ENCODE results near the gene CSDE1.

The CSDE1 gene

DNA sequence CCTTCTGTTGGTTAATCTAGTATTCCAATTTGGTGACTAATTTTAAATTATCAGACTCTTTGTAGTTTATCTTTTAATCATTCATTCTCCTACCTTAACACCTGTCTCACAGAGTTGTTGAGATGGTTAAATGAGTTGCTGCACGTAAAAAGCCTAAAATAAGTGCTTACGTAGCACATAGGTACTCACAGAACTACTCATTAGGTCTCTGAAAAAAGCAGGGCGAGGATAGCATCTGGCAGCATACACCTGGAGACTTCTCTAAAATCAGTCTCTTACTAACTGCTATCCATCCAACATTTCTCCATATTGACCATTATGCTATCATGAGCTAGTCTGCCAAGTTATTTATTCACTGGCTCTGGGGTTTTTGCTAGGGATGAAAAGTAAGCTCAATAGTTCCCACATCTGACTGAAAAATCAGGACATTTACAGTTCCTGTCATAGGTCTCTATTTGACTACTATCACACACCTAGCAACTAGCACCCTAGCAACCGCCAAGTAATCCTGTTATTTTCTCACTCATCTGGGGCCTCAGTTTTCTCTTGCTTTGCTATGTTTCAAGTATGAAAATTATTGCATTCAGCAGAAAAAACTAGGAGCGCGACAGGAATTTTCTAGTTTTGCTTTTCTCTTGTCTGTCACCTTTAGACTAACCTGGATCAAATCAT lies 11.2 kb downstream of the CSDE1 start:
- no peak for DNase-seq

DNA sequence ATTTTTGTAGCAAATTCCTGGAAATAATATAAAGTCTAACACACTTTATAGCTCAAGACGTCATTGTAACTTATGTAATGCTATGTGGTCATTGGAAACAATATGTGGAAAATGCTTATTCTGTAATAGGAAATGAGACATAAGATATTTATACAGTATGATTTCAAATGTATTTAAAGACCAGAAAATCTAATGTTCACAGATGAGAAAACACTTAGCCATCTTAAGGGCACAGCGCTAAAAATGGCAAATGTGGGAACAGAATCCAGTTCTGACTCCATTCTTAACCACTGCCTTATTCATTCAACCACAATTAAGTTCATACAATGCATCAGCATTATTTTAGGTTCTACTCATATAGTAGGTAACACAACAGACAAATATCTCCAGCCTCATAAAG lies 12.5 kb downstream of the CSDE1 start:
- no peak for DNase-seq

DNA sequence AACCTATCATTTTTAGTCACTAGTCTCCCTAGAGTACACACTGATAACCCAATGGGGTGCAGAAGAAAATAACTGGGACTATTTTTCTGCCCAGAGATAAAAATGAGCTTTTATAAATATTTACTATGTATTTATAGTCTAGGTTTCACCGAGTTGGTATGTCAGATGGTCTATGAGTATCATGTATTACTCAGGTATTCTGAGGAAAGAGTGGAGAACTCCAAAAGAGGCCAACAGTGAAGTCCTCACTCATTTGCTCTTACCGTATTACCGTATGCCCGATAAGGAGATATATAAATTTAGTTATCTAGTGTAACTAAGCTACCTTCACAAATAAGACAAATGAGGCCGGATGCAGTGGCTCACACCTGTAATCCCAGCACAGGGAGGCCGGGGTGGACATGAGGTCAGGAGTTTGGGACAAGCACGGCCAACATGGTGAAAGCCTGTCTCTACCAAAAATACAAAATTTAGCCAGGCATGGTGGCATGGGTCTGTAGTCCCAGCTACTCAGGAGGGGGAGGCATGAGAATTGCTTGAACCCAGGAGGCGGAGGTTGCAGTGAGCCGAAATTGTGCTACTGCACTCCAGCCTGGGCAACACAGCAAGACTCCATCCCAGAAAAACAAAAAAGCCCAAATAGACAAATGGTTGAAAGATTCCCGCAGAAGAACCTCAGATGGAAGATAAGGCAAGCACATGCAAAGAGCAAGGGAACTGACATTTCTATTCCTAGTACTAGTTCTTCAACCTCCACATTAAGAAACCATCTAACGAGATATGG lies 15.6 kb downstream of the CSDE1 start:
- DNase-seq: no peak

DNA sequence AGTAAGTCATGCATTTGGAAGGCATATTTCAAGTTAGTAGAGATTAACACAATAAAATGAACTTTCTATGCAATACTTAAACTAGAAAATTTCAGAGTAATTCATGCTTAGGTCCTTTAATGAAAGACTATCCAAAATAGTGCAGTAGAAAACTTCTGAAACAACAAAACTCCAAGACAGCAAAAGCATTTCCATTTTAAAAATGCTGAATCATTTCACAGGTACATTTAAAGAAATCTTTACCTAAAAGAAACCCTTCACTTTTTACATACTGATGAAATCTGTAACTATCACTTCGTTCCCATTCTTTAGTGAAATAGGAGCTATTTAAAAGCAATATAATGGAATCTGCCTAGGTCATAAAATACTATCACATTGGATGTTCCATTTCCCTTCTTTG lies 17.5 kb downstream of the CSDE1 start:
- no peak for DNase-seq

DNA sequence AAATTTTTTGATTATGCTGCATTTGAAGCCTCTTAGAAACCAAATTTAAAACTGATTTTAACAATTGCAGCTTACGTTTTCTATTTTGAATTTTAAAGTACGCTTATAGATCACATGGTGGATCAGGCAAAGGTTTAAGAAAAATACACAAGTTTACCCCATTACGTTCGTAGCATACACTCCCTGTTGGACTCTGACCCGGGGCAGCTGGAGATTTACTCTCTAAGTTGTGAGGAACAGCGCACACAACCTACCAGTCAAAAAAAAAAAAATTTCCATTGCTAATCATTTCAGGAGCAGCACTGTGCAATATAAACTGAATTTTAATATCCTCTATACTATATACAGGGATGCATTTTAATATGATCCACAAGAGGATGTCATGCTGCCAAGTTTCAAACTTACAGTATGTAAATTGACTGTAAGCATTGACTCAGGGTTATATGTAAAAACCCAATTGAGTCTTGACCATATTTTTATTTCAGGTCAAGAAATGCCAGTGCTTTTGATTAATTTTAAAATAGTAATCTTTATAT lies 20.4 kb downstream of the CSDE1 start:
- DNase-seq: no peak

DNA sequence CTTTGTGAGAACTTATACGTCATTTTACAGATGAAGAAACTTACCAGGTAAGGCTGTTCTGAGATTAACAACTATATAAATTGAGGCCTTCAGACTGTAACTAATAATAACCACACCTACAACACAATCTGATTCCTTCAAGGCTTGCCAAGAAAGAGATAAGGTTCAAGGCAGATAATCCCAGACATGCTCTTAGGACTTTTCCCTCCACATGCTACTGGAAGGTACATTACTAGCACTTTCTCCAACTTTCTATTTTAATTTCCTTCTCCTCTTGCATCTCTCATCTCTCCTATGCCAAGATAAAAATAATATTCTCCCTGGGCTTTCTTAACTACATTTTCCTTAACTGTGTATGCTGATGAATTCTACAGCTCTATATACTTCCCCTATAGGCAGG lies 22.3 kb downstream of the CSDE1 start:
- DNase-seq: no peak

DNA sequence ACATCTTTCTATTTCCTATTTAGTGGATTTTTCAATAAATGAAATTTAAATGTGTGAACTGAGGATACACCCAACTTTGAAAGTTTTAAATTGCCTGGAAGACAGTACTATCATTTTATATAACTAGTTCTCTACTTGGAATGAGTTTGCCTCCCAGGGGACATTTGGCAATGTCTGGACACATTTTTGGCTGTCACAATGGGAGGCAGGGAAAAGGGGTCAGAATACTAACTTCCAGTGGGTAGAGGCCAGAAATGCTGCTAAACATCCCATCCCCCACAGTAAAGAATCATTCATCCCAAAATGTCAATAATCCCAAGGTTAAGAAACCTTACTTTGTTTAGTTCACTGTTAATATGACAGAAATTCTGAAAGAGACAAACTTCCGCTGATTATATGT lies 28.0 kb downstream of the CSDE1 start:
- no peak for DNase-seq

DNA sequence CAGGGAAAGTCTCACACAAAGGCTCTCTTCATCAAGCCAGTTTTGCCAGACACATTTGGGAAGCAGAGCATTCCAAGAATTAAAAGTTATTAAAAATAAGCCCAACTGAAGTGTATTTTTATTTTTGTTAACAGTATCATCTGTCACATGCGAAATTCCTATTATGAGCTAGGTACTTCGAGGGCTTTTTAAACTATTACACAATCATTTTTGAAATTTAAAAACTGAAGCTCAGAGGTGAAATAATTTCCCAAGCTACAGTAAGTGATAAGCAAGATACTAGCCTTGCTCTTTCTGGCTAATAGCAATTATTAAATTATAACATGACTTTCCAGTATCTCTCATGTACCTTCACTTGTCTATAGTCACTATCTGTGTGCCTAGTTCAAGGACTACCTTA lies 29.2 kb downstream of the CSDE1 start:
- DNase-seq: no peak

DNA sequence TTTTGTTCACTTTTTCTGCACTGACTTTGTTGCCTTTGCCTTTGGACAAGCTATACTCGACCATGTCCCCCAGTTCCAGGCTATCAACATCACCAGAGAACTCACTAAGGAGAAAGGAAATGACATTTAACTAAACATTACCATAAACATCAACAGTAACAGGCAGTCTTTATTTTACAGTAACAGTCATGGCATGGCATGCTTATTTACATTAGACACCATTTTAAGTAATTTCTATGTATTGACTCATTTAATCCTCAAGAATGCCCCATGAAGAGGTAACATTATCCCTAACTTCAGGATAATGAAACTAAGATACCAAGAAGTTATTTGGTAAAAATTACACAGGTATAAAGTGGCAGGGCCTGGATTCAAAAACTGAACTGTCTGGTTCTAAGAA lies 32.6 kb downstream of the CSDE1 start:
- no peak for DNase-seq

DNA sequence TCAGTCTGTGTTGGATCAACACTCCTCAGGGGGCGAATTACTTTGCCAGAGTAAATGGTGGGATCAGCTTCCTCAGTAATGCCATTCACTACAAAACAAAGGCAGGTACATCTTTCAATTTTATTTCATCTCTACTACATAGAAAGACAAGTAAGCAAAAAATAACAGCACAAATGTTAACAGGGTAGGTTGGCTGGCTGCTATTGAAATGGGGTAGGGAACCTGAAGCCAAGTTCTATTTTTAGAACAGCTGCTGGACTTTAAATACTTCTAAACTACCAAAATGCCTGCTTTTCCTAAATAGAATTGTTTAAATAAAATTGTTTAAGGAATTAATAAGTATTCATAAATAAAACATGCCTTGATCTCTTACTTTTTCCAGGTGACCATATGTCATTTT lies 33.9 kb downstream of the CSDE1 start:
- no peak for DNase-seq

DNA sequence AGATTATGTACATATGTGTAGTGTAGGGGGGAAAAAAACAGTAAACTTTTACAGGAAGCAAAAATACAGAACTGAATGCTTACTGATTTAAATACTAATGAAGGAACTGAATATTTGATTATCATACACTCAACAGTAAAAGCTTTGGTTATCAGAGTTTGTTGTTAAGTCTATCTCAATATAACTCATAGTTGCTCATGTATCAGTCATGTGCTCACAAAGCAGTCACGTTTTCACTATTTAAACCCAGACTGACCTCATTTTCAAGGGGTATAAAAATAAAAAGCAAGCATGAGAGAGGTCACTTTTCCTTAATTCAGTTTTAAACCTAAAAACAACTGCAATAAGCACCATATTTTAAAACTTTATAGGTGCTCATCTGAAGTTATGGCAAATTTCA lies 34.3 kb downstream of the CSDE1 start:
- no peak for DNase-seq

DNA sequence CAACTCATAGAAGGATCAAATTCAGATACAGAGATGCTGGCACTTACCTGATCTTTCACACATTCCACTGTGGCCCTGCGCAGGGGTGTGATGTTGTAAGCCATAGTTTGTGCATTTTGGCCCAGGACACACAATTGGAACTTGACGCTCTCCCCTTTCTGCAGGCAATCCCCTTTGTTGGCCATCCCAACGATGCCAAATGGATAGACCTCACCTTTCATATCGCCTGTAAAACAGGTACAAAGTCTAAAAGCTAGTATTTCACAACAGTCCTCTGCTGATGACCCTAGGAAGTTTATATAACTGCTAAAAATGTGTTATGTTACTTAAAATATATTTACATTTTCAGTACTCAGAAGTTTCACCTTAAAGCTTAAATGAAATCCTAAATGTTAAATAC lies 37.3 kb downstream of the CSDE1 start:
- DNase-seq: no peak

DNA sequence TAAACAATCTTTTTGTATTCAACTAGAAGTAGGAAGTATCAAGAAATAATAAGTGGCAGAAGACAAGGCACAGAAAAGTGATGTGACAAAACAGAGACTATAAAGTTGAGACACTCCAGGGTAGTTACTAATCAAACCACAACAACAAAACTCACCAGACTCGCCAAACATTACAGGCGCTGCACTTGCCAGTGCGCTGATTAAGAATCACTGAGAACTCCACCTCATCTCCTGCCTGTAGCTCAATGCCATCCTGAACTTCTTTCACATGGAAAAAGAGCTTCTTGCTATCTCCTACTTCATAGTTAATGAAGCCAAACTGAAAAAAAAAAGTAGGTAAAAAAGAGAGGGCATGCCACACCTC lies 38.4 kb downstream of the CSDE1 start:
- DNase-seq: no peak

DNA sequence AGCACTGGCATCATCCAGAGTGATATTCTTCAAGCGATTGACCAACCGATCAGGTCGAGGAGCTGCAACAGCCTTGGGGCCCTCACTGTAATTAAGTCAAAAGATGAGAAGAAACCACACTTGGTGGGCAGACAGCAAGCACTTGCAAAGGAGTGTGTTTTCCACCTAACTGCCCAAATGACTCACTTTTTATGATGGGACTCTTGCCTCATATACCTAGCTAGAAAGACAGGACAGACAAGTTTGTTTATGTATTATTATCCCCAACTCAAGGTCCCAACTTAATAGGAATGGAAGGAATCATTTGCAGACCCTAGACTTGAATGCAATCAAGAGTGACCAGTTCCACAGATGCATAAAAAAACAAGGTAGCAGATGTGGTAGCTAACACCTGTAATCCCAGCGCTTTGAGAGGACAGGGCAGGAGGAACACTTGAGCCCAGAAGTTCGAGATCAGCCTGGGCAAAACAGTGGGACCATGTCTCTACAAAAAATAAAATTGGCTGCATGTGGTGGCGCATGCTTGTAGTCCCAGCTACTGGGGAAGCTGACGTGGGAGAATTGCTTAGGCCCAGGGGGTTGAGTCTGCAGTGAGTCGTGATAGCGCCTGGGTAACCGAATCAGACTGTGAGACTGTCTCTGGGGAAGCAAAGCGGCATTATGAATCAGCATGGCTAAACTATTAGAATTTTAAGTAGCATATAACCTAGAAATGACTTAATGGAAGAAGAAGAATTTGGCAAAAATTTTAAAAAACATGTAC lies 38.9 kb downstream of the CSDE1 start:
- peak; percentile 57 for DNase-seq

DNA sequence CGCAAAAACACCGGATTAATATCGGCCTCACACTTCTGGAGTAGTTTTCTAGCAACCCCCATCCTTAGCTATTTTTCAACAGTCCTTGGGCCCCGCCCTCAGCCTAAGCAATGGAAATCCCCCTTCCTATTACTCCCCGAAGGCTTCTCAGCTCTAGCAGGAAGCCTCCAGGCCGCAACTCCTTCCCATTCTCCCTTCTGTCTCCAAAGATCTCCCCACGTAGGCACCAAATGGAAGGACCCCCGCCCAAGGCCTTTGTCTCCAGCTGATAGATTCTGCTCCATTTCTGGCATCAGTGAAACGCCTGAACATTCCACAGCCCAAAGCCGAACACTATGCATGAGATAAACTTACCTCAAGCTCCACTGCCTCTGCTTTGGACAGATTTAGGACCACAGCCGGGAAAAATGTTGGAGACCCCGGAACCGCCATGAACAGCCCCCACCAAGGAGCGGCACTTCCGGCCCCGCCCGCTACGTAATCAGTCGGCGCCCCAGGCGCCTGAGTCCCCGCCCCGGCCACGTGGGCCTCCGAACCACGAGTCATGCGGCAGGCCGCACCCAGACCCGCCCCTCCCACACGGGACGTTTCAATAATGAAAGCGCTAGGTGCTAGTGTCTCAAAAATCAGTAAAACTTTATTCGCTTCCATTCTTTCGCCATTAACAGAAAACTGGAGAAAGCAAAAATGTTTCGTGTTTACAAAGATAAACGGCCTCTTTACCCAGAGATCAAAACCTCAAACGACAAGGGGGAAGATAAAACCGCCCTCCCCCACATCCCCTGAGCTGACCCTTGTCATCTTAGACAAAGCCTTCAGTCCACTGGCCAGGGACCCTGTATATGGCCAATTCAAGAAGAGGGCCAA lies 41.2 kb downstream of the CSDE1 start, which contains the start of gene NRAS:
Gene NRAS, minus strand, starts transcription at position 468 of the 867 bp plus-strand sequence. CDS start 611 bp downstream, outside the sequence.
- DNase-seq: peak; percentile 98

DNA sequence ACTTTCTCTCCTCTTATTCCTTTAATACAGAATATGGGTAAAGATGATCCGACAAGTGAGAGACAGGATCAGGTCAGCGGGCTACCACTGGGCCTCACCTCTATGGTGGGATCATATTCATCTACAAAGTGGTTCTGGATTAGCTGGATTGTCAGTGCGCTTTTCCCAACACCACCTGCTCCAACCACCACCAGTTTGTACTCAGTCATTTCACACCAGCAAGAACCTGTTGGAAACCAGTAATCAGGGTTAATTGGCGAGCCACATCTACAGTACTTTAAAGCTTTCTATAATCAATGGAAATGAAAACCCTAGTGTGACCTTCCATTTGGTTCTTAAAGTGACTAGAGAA lies 41.9 kb downstream of the CSDE1 start:
- DNase-seq: no peak

DNA sequence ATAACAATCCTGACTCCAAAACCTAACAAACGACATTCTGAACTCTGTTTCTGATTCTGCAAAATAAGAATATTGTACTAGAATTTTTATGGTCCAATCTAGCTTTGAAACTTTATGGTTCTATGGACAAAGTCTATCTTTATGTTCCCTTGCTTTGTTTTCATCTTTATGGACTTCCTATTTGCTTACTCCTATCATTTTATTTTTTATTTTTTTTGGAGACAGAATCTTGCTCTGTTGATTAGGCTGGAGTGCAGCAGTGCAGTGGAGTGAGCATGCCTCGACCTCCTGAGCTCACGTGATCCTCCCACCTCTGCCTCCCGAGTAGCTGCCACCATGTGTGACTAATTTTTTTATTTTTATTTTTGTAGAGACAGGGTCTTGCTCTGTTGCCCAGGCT lies 44.8 kb downstream of the CSDE1 start:
- DNase-seq: no peak

DNA sequence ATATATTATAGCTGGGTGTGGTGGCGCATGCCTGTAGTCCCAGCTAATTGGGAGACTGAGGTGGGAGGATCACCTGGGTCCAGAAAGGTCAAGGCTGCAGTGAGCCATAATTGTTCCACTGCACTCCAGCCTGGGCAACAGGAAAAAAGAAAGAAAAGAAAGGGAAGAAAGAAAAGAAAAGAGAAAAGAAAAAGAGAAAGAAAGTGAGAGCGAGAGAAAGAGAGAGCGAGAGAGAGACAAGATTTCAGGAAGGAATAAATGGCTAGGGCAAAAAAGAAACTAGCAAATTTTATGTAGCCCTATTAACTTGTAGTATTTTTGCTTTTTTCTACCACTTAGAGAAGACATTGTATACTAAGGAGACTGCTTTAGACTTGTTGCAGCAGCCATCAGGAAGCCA lies 47.4 kb downstream of the CSDE1 start:
- no peak for DNase-seq

DNA sequence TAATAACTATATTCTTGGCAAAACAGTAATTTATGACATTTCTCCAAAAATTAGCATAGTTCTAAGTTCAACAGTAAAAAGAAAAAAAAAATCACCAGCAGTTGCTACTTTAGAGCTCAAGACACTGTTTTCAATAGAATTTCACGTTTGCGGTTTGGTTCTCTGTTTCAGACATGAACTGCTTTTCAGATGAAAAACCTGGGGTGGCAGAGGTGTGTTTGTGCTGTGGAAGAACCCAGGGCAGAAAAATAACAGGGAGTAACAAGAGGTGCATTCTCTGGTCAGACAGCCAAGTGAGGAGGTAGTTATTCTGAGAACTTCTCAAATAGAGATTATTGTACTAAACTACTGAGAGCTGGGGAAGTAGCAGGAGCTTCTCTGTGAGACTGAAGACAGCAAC lies 50.2 kb downstream of the CSDE1 start:
- DNase-seq: no peak

DNA sequence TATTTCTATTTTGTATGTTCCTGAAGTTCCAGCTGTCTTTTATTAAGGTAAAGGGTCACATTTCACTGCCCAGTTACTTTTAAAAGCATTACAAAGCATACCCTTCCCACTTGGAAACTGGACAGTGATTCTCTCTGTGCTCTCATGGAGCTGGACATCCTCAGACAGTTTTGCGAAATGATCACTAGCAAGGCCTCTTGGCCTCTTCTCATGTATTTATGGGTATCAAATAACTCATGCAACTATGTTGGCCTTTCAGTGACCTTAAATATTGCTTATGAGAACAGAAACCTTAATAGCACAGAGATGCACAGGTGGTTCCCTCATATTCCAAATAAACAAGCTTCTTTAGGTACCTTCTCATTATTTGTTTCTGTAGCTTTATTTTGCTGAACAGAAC lies 54.5 kb downstream of the CSDE1 start:
- DNase-seq: no peak

DNA sequence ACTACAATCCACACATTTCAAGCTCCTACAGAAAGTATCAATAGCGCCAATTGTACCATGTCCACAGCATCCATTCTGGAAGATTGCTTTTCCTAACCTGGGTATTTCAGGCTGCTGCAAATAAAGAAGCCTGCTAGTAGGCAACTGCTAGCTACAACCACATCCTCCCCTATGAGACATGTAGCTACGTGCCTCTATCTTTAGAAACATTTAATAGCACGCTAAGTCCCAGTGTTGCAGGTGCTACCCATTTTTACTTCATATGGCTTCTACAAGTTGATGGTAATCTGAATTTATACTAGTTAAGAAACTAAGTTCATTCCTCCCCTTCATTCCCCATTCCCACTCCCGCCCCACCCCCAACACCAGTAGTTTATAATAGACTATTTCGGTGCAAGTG lies 55.0 kb downstream of the CSDE1 start:
- DNase-seq: no peak

DNA sequence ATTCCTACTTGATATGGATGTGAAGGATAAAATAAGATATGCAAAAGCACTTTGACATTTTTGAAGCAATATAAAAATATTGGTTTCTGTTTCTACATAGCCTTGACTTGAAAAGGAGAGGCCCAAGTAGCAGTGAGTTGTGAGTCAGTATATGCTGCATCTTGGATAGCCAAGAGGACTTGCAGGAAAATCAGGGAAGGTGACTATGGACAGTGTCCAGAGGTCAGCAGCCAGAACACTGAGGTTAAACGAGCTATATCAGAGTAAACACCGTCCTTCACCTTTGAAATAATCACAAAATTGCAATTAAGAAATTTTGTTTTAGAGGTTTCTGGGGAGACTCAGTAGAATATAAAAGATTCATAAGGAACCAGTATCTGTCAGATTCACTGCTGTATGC lies 55.9 kb downstream of the CSDE1 start:
- DNase-seq: no peak
